ENCODE results near the gene HCRTR1.

The HCRTR1 gene

DNA sequence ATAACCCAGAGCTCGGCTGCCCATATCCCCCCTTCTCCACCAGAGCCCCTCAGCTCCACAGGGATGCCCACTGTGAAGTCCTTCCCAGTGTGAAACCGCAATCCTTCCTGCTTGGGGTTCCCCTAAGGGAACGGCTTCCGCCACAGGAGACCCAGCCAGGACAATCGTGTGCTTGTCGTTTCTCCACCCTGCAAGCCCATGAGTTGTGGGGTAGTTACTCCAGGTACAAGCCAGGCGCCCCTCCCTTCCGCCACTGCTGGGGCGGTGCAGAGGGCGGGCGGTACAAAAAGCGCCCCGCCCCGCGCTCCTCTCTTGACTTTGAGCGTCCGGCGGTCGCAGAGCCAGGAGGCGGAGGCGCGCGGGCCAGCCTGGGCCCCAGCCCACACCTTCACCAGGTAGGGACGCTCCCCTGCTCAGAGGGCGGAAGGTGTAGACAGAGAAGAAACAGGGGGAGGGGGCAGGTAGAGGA, 41.3 kb upstream of the HCRTR1 start, which contains the start of gene TINAGL1:
TINAGL1 (plus strand) TSS at position 315 of the 469 bp plus-strand sequence. CDS start 634 bp downstream, outside the sequence.
- TF ChIP-seq, protein P1, sequence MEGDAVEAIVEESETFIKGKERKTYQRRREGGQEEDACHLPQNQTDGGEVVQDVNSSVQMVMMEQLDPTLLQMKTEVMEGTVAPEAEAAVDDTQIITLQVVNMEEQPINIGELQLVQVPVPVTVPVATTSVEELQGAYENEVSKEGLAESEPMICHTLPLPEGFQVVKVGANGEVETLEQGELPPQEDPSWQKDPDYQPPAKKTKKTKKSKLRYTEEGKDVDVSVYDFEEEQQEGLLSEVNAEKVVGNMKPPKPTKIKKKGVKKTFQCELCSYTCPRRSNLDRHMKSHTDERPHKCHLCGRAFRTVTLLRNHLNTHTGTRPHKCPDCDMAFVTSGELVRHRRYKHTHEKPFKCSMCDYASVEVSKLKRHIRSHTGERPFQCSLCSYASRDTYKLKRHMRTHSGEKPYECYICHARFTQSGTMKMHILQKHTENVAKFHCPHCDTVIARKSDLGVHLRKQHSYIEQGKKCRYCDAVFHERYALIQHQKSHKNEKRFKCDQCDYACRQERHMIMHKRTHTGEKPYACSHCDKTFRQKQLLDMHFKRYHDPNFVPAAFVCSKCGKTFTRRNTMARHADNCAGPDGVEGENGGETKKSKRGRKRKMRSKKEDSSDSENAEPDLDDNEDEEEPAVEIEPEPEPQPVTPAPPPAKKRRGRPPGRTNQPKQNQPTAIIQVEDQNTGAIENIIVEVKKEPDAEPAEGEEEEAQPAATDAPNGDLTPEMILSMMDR (IDR thresholded peaks at IDR 0.05), result no peak
- Histone ChIP-seq H3K4me3 (peak within 1 kb of the TSS; percentile 91), H3K27ac (peak within 1 kb of the TSS; percentile 98 to 99)
- DNase-seq (ENCODE audit: low spot score), result peak; percentile 74

- Histone ChIP-seq H3K4me3 (peak overlapping the region; percentile 91), H3K27ac (peak overlapping the region; percentile 98 to 99)
- TF ChIP-seq, protein P1 (IDR thresholded peaks at IDR 0.05), result no peak
- no peak for DNase-seq (ENCODE audit: low spot score)
Observed at GRCh38 chr1:31576743-31577455, 40.6 kb upstream of the HCRTR1 start.

GRCh38 chr1:31577515-31578192, 39.8 kb upstream of the HCRTR1 start:
- TF ChIP-seq, protein P1 (IDR thresholded peaks at IDR 0.05), result no peak
- peak overlapping the region; percentile 91 for H3K4me3 ChIP-seq
- H3K27ac ChIP-seq, result peak overlapping the region; percentile 98 to 99
- DNase-seq (ENCODE audit: low spot score), result no peak

DNA sequence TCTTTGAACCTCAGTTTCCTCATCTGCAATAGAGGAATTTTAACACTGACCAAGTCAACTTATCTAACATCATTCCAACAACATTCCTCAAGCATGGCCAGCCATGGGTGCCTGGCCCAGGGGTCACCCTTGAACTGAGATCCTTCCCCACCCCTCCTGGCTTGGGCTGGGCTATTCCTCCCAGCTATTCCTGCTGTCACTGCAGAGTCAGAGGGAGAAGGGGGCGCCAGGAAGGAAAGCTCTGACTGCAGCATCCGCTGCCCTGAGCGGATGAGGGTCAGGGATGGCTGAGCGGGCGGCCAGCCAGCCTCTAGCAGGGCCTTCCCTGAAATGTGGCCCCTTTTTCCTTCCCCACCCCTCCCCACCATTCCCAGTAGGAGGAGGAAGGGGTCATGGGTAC, 38.1 kb upstream of the HCRTR1 start:
- TF ChIP-seq, protein P1 (IDR thresholded peaks at IDR 0.05), result no peak
- H3K27ac ChIP-seq, result peak overlapping the region; percentile 95 to 99
- no peak for DNase-seq (ENCODE audit: low spot score)
- peak overlapping the region; percentile 91 for H3K4me3 ChIP-seq

DNA sequence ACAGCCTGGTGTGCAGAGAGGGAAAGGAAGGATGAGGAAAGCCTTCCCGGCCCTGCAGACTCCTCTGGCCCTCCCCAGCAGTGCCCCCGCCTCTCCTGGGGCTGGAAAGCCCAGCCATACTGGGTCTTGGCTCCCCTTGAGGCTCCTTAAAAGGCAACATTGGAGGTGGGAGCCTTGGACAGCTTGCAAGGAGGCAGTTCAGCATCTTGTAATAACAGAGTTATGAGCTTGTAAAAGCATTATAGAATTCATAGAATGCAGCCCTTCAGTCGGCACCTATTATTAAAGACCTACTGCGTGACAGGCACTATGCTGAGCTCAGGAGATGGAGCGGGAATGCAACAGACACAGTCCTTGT, 37.0 kb upstream of the HCRTR1 start:
- H3K27ac ChIP-seq, result peak overlapping the region; percentile 95 to 99
- H3K4me3 ChIP-seq, result peak overlapping the region; percentile 91
- TF ChIP-seq, protein P1 (IDR thresholded peaks at IDR 0.05), result no peak
- DNase-seq (ENCODE audit: low spot score), result peak; percentile 92

- TF ChIP-seq, protein P1 (IDR thresholded peaks at IDR 0.05), result no peak
- H3K27ac ChIP-seq, result peak overlapping the region; percentile 95 to 99
- H3K4me3 ChIP-seq, result peak overlapping the region; percentile 91
- peak; percentile 64 for DNase-seq (ENCODE audit: low spot score)
Observed at GRCh38 chr1:31580891-31581603, 36.4 kb upstream of the HCRTR1 start.

All from coronary artery (tissue), 2 donors.